ENCODE results near the gene NETO2.
A peak's percentile ranks its signal among the peaks of the same experiment; 100 is the strongest.
"Not testable (repeated sequence)": the region's sequence is repeated elsewhere in the genome, so short reads cannot be mapped to it uniquely, and the experiment has no call there.

The NETO2 gene

GRCh38 chr16:47102921-47103320 is 40.8 kb downstream of the NETO2 start:
- H2BK12ac ChIP-seq (ENCODE audit: low read length in 2 of 2); H3K9me3 ChIP-seq (ENCODE audit: control insufficient read depth, low read length); H3K9ac ChIP-seq (ENCODE audit: low read length); H2BK120ac ChIP-seq (ENCODE audit: low read depth, low read length); DNase-seq; H3K18ac ChIP-seq (ENCODE audit: low read depth in 1 of 2, low read length in 2 of 2); H2BK15ac ChIP-seq (ENCODE audit: low read depth, poor library complexity, severe bottlenecking); H3K4me1 ChIP-seq (ENCODE audit: control insufficient read depth, insufficient read depth, low read depth, low read length); H3K79me1 ChIP-seq (replicated peaks; ENCODE audit: low read length, poor library complexity, severe bottlenecking); H3K27me3 ChIP-seq (ENCODE audit: control insufficient read depth in 1 of 2, insufficient read depth in 1 of 2, low read length in 2 of 2); H3K36me3 ChIP-seq (ENCODE audit: control insufficient read depth in 1 of 2, insufficient read depth in 2 of 2, low read depth in 1 of 2, low read length in 2 of 2); H2BK5ac ChIP-seq (ENCODE audit: low read depth, low read length, poor library complexity, severe bottlenecking); H4K8ac ChIP-seq (ENCODE audit: low read length); H3K4ac ChIP-seq (ENCODE audit: low read depth in 1 of 2, low read length in 2 of 2); H2AFZ ChIP-seq (ENCODE audit: low read depth, low read length); H3K4me3 ChIP-seq (ENCODE audit: insufficient read depth in 1 of 2, low read depth in 1 of 2, low read length in 2 of 2); H3K23ac ChIP-seq (ENCODE audit: low read length in 2 of 2); H2AK5ac ChIP-seq (ENCODE audit: low read length, severe bottlenecking); H3K4me2 ChIP-seq (ENCODE audit: low read length, poor library complexity, severe bottlenecking); H3K27ac ChIP-seq (ENCODE audit: low read length, poor library complexity, severe bottlenecking); H4K91ac ChIP-seq (ENCODE audit: low read length); H3K14ac ChIP-seq (ENCODE audit: low read length in 2 of 2): not testable (repeated sequence)
- WGBS = 100% methylated on average over 3 of the region's 4 CpGs

DNA sequence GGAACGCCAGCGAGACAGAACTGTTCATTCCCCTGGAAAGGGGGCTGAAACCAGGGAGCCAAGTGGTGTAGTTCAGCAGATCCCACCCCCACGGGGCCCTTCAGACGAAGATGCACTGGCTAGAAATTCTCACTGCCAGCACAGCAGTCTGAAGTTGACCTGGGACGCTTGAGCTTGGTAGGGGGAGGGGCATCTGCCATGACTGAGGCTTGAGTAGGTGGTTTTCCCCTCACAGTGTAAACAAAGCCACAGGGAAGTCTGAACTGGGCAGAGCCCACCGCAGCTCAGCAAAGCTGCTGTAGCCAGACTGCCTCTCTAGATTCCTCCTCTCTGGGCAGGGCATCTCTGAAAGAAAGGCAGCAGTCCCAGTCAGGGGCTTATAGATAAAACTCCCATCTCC is 46.6 kb downstream of the NETO2 start:
- H4K91ac ChIP-seq (ENCODE audit: low read length); H2BK5ac ChIP-seq (ENCODE audit: low read depth, low read length, poor library complexity, severe bottlenecking): not testable (repeated sequence)
- WGBS = 80% methylated on average over 6 of the region's 6 CpGs

DNA sequence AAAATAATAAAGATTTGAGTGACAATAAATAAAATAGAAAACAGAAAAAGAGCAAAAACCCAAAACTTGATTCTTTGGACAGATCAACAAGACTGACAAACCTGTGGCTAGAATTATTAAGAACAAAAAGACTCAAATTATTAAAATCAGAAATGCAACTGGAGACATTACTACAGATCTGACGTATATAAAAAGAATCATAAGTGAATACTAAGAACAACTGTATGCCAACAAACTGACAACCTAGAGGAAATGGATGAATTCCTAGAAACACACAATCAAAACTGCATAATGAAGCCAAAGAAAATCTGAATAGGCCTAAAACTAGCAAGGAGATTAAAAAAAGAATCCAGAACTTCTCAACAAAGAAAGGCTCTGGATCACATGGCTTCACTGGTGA is 47.4 kb downstream of the NETO2 start:
- whole genome bisulfite sequencing = 100% methylated on average over 1 of the region's 1 CpG
- Histone ChIP-seq H2BK5ac (ENCODE audit: low read depth, low read length, poor library complexity, severe bottlenecking) (no peak overlapping the region), H3K36me3 (ENCODE audit: control insufficient read depth in 1 of 2, insufficient read depth in 2 of 2, low read depth in 1 of 2, low read length in 2 of 2) (peaks cover 0 to 7% of the 10 kb centered on the region in 2 experiments), H3K4me3 (ENCODE audit: insufficient read depth in 1 of 2, low read depth in 1 of 2, low read length in 2 of 2) (no peak overlapping the region), H3K14ac (ENCODE audit: low read length in 2 of 2) (no peak overlapping the region), H3K9ac (ENCODE audit: low read length) (no peak overlapping the region), H3K23ac (ENCODE audit: low read length in 2 of 2) (no peak overlapping the region), H3K4me2 (ENCODE audit: low read length, poor library complexity, severe bottlenecking) (no peak overlapping the region), H3K9me3 (ENCODE audit: control insufficient read depth, low read length) (no peaks in the 10 kb centered on the region), H3K27me3 (ENCODE audit: control insufficient read depth in 1 of 2, insufficient read depth in 1 of 2, low read length in 2 of 2) (no peaks in the 10 kb centered on the region), H3K18ac (ENCODE audit: low read depth in 1 of 2, low read length in 2 of 2) (no peak overlapping the region), H2AK5ac (ENCODE audit: low read length, severe bottlenecking) (no peak overlapping the region), H2AFZ (ENCODE audit: low read depth, low read length) (no peak overlapping the region), H3K79me1 (replicated peaks; ENCODE audit: low read length, poor library complexity, severe bottlenecking) (no peaks in the 10 kb centered on the region), H2BK120ac (ENCODE audit: low read depth, low read length) (no peak overlapping the region), H3K27ac (ENCODE audit: low read length, poor library complexity, severe bottlenecking) (no peak overlapping the region), H4K91ac (ENCODE audit: low read length) (no peak overlapping the region), H2BK15ac (ENCODE audit: low read depth, poor library complexity, severe bottlenecking) (no peak overlapping the region), H2BK12ac (ENCODE audit: low read length in 2 of 2) (no peak overlapping the region), H4K8ac (ENCODE audit: low read length) (no peak overlapping the region), H3K4ac (ENCODE audit: low read depth in 1 of 2, low read length in 2 of 2) (no peak overlapping the region), H3K4me1 (ENCODE audit: control insufficient read depth, insufficient read depth, low read depth, low read length) (no peaks in the 10 kb centered on the region)
- DNase-seq = no peak

More for the DNA sequence above, 46.6 kb downstream of the NETO2 start:
- peak overlapping the region in 1 of 2 experiments; percentile 12 for H3K18ac ChIP-seq (ENCODE audit: low read depth in 1 of 2, low read length in 2 of 2)
- not testable (repeated sequence) for DNase-seq; H2AK5ac ChIP-seq (ENCODE audit: low read length, severe bottlenecking); H2BK120ac ChIP-seq (ENCODE audit: low read depth, low read length); H3K36me3 ChIP-seq (ENCODE audit: control insufficient read depth in 1 of 2, insufficient read depth in 2 of 2, low read depth in 1 of 2, low read length in 2 of 2); H2AFZ ChIP-seq (ENCODE audit: low read depth, low read length); H2BK12ac ChIP-seq (ENCODE audit: low read length in 2 of 2); H3K79me1 ChIP-seq (replicated peaks; ENCODE audit: low read length, poor library complexity, severe bottlenecking); H4K8ac ChIP-seq (ENCODE audit: low read length); H3K27ac ChIP-seq (ENCODE audit: low read length, poor library complexity, severe bottlenecking); H3K9me3 ChIP-seq (ENCODE audit: control insufficient read depth, low read length); H3K4me1 ChIP-seq (ENCODE audit: control insufficient read depth, insufficient read depth, low read depth, low read length); H2BK15ac ChIP-seq (ENCODE audit: low read depth, poor library complexity, severe bottlenecking); H3K23ac ChIP-seq (ENCODE audit: low read length in 2 of 2); H3K4me2 ChIP-seq (ENCODE audit: low read length, poor library complexity, severe bottlenecking); H3K14ac ChIP-seq (ENCODE audit: low read length in 2 of 2); H3K4me3 ChIP-seq (ENCODE audit: insufficient read depth in 1 of 2, low read depth in 1 of 2, low read length in 2 of 2); H3K4ac ChIP-seq (ENCODE audit: low read depth in 1 of 2, low read length in 2 of 2); H3K27me3 ChIP-seq (ENCODE audit: control insufficient read depth in 1 of 2, insufficient read depth in 1 of 2, low read length in 2 of 2); H3K9ac ChIP-seq (ENCODE audit: low read length)

GRCh38 chr16:47084198-47084597 is 59.5 kb downstream of the NETO2 start:
- no peak overlapping the region for H2AK5ac ChIP-seq (ENCODE audit: low read length, severe bottlenecking)
- H2BK15ac ChIP-seq (ENCODE audit: low read depth, poor library complexity, severe bottlenecking) = no peak overlapping the region
- no peak overlapping the region for H2BK120ac ChIP-seq (ENCODE audit: low read depth, low read length)
- no peak overlapping the region for H3K4me2 ChIP-seq (ENCODE audit: low read length, poor library complexity, severe bottlenecking)
- no peak overlapping the region for H2BK5ac ChIP-seq (ENCODE audit: low read depth, low read length, poor library complexity, severe bottlenecking)
- no peak overlapping the region for H3K23ac ChIP-seq (ENCODE audit: low read length in 2 of 2)
- H3K4me1 ChIP-seq (ENCODE audit: control insufficient read depth, insufficient read depth, low read depth, low read length) = peaks cover 2% of the 10 kb centered on the region
- H4K91ac ChIP-seq (ENCODE audit: low read length) = no peak overlapping the region
- H3K18ac ChIP-seq (ENCODE audit: low read depth in 1 of 2, low read length in 2 of 2) = no peak overlapping the region
- no peak overlapping the region for H2BK12ac ChIP-seq (ENCODE audit: low read length in 2 of 2)
- no peak overlapping the region for H3K4me3 ChIP-seq (ENCODE audit: insufficient read depth in 1 of 2, low read depth in 1 of 2, low read length in 2 of 2)
- H3K9me3 ChIP-seq (ENCODE audit: control insufficient read depth, low read length) = no peaks in the 10 kb centered on the region
- H3K27me3 ChIP-seq (ENCODE audit: control insufficient read depth in 1 of 2, insufficient read depth in 1 of 2, low read length in 2 of 2) = no peaks in the 10 kb centered on the region
- no peak overlapping the region for H3K9ac ChIP-seq (ENCODE audit: low read length)
- no peak overlapping the region for H3K4ac ChIP-seq (ENCODE audit: low read depth in 1 of 2, low read length in 2 of 2)
- no peaks in the 10 kb centered on the region for H3K36me3 ChIP-seq (ENCODE audit: control insufficient read depth in 1 of 2, insufficient read depth in 2 of 2, low read depth in 1 of 2, low read length in 2 of 2)
- no peaks in the 10 kb centered on the region for H3K79me1 ChIP-seq (replicated peaks; ENCODE audit: low read length, poor library complexity, severe bottlenecking)
- no peak overlapping the region for H2AFZ ChIP-seq (ENCODE audit: low read depth, low read length)
- DNase-seq = no peak
- WGBS = 92% methylated on average over 5 of the region's 6 CpGs
- H4K8ac ChIP-seq (ENCODE audit: low read length) = no peak overlapping the region
- H3K14ac ChIP-seq (ENCODE audit: low read length in 2 of 2) = no peak overlapping the region
- H3K27ac ChIP-seq (ENCODE audit: low read length, poor library complexity, severe bottlenecking) = no peak overlapping the region
